HG02763 (cell line): ENCODE data around the gene DNAH17.

Source experiments
- ATAC-seq: cut with Tn5 transposase; IDR thresholded peaks from one replicate; pipeline ENCODE4 v1.9.1; 2021; ENCODE audit warnings: mild to moderate bottlenecking, moderate library complexity; ENCODE audit not compliant: unreplicated experiment

DNAH17 gene

DNA sequence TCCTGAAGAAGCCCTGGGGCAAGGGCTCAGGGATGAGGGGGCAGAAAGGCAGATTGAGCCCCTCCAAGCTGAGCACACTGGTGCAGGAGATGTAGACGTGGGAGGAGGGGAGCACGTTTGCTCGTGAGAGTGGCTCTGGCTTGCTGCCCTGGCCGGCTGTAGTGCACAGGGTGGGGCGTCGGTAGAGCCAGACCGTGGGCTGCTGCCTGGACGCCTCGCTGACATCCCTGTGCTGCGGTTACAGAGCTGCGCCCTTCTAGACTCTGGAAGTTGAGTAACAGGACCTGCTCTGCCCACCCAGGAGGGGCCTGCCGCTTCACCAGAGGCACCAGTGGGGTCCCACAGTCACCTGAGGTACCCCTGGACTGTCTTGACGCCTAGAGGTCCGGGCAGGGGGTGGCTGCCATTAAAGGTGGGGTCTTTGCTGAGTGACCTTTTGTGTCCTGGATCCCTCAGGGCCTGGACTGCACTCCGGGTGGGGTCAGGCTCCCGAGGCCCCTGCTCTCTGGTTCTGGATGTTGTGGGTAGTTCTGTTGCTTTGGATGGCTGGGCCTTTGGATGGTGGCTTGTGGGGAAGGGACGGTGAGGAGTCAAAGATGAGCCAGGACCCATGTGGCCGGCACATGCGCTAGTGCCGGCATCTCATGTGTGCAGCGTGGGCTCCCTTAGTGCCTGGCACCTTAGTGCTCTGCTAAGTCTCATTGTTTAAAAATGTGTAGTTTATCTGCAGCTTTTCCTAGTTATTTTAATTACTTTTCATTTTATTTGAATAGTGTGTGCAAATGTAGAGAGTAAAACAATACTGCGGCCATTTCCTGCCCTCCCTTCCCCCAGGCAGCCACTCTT, 157.0 kb downstream of the DNAH17 start:
- no peak for ATAC-seq

DNA sequence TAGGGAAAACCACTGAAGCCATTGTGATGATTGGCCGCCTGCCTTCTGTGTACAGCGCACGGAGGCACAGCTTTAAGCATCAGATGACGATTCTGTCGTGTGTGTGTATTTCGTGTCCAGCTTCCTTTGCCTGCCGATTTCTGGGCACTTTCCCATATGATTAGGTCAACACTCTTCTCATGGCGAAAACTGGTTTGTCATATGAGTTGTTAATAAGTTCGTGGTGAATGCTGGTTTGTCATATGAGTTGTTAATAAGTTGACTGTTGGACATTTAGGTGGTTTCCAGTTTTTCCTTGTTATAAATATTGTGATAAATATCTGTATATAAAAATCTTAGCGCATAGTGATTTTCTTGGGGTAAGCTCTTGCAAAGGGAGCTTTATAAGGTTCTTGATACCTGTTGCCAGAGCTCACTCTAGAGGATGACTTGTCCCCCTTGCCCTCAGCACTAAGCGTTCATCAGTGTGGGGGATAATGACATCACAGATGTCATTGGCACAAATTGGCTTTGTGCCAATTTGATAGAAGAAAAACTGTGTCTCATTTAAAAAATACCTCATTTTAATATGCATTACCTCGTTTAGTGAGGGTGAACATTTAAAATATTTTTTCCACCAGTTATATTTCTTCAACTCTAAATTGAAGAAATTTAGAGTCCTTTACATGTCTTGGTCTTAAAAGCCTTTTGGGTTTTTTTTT, 158.7 kb downstream of the DNAH17 start:
- ATAC-seq = no peak

DNA sequence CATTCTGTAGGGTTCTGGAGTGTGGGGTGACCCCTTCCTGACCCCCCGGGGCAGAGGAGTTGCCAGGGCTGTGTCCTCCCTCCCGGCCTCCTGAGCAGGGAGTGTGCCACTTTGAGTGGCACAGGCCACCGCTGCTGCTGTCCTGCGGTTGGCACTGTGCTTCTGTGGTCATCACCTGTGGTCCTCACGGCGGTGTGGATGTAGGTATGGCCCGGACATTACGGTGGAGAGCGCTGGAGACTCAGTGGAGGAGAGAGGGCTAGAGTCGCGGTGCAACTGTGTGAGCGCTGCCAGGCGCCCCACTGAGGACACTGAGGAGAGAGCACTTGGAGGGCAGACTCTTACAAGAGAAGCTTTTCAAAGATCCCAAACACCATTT, 159.7 kb downstream of the DNAH17 start:
- no peak for ATAC-seq

DNA sequence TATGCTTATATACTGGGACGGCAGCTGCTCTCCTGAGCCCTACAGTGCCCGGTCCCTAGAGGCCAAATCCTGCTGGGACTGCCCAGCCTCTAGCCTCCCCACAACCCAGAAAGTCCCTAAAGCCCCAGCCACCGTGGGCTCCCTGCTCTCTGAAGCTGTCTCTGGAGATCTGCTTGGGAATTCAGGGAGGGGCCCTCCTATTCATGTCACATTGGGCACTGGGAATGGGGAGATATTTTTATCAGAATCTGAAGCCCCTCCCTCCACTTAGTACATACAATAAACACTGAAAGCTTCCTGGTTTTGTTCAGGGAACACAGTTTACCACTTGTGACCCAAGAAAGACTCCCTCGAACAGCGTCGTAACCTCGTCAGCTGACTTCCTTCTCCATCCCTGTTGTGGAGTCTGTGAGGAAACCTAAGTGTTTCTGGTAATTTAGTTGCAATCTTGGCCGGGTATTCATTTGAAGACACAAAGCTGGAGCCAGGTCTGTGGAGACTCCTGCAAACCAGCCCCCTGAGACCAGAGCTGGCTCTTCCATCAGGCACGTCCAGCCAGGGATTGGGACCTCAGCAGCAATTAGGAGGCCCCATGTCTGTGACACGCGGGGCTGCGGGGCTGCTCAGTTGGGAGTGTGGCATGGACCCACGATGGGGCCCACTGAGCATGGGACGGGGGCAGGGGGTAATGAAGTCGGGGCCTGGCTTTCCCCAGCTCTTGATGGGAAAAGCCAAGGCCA, 160.2 kb downstream of the DNAH17 start:
- no peak for ATAC-seq

DNA sequence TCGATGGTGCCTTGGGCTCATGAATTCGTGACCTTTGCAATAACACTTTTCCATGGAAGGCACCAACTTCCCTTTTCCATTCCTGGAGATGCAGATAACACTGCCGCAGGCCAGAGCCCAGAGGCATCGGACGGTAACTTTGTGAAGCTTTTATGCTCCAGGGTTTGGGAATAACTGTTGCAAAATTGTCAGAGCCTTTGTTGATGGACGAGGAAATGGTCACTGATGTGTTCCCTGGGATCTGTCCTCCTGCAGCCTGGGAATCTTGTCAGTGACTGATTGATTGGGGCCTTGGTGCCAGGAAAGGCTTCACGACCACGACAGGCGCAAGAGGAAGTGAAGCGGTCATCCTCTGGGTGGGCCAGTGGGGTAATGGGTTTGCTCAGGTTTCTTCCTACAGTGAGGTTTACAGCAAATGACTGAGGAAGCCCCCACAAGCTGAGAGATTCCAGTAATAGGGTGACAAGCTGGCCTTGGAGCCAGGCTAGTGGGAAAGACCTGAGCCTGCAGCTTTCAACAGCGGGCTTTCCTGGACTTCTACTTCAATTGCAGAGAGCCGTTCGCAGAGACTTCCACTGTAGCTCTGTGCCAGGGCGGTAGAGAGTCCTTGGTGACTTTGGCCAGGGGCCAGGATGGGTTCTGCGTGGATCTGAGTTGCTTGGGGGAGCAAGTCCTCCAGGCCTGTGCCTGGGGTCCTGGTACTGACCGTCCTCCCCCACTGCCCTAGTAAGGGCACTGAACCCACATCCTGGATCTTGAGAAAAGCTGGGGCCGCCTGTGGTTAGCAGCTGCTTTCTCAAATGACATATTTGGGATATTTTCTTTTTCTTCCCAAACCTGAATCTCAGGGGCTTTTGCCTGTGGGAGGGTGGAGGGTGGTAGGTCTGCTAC, 161.1 kb downstream of the DNAH17 start:
- no peak for ATAC-seq

DNA sequence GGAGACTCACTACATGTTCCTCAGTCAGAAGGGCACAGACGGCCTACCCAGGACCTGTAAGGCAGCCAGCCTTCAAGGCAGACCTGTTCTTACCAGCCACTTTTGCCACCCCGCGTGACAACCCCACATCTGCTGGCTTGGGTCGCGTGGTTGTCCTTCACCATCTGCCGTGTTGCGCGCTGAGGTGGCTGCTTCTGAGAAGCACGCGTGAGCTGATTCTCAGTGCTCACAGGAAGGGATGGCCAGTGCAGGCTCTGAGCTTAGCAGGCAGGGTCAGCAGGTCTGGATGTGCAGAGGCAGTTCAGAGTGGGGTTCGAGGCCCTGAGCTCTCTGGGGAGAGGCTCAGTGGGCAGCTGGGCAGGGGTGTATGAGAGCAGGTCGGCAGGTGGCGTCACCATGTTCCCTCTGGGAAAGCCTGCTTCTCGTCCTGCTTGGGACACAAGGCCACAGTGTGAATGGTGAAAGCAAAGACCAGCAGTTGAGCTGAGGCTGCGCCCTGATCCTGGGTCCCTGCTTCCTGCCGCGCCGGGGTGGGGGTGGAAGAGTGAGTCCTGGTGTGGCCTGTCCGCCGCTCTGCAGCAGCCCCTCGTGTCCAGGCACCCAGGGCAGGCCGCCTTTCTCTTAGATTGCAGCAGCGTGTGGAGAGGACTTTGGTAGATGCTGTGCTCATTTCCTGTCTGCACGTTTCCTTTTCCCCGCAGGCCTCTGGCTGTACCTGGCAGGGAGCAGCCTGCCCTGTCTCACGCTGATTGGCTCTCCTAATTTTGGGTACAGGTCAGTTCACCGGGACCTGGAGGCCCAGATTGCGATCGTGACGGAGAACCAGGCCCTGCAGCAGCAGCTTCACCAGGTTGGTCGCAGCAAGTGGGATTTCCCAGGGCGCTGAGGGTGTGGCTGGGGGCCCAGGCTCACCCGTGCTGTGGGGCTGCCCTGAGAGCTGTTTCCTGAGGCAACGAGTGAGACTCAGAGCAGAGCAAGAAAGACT, 162.7 kb downstream of the DNAH17 start:
- ATAC-seq = no peak

DNA sequence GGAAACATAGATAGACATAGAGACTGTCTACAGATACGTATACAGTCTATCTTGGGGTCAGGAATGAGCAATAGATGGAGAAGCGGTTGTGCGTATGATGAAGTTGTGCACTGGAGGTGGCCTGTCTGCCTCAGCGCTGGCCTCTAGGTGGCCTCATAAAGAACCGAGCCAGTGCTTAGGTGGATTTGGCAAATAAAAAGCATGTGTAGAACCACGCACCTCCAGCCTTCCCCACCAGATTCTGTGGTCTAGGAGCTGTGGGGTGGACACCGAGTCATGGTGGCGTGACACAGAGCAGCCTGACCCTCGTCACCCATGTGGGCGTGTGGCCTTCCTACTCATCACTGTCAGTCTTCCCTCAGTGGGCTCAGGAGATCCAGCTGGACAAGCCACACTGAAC, 164.8 kb downstream of the DNAH17 start:
- ATAC-seq = no peak

DNA sequence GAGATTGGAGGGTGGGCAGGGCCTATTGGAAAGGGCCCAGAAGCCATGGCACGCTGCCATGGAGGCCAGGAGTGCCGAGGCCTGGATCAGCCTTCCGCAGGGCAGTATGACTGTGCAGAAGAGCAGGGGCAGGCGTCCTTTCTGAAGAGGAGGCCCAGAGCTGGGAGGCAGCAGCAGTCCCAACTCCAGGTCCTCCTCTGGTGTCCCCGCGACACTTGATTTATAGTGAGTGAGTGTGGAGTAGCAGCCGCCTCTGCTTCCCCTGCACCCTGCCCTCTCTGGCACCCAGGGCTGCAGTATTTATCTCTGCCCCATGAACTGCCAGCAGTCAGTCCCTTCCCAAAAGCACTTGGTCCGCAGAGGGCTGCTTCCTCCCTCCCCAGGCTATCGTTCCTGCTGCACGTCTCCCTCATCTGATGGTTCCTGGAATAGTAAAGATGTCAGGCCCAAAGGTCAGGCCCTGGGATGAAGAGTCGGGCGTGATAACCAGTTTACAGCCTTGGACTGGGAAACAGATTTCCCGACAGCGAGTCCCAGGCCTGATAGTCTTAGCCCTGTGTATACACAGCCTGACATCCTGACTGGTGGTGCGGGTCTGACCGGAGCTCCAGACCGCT, 165.8 kb downstream of the DNAH17 start:
- no peak for ATAC-seq

DNA sequence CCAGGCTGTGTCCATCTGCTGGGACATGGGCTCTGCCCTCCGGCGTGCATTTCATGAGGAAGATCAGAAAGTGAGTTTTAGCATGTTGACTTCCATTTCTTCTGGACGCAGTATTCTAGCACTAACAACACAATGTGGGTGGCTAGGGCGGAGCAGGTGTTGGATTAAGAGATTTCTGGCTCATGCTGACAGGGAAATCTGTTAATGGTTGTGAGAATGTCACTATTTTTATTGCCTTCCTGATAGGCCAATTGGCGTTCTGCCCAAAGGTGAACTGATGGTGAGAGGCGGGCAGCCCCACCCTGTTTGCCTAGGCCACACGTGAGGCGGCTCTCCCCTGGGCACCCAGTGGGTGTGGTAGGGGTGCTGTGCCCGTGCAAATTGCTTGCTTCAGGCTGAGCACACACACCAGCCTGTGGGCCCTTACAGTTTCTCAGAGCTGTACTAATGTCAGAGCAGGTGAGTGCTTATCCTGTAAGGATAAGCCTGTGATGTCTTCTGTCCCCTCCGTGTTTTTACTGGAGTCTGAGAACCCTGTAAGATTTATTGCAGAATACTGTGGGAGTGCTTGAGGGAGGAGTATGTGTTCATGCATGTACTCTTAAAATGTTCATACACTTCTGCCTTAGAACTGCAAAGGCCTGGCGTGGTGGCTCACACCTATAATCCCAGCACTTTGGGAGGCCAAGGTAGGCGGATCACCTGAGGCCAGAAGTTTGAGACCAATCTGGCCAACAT, 167.8 kb downstream of the DNAH17 start:
- ATAC-seq = no peak

DNA sequence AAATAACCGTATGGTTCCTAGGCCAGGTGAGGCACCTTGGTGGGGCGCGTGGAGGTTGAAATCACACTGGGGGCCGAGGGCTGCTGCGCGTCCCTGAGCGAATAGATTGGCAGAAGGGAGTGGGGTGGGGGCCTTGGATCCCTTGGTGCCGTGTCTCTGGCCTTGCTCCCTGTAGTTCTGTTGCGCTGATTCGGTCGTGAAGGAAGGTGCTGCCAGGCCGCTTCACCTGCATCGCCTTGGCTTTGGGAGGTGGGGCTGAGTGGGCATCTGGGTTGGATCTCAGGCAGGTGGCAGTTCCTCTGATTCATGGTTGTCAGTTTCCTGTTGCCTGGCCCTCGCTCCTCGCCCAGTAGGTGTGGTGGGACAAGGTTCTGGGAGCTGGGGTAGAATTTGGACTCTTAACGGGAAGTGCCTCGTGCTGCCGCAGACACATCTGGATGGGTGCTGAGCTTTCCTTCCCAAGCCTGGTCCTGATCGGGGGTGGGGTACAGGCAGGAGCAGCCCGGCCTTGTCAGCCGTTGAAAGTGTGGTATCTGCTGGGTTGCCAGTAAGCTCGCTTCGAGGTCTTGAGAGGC, 168.6 kb downstream of the DNAH17 start:
- no peak for ATAC-seq

DNA sequence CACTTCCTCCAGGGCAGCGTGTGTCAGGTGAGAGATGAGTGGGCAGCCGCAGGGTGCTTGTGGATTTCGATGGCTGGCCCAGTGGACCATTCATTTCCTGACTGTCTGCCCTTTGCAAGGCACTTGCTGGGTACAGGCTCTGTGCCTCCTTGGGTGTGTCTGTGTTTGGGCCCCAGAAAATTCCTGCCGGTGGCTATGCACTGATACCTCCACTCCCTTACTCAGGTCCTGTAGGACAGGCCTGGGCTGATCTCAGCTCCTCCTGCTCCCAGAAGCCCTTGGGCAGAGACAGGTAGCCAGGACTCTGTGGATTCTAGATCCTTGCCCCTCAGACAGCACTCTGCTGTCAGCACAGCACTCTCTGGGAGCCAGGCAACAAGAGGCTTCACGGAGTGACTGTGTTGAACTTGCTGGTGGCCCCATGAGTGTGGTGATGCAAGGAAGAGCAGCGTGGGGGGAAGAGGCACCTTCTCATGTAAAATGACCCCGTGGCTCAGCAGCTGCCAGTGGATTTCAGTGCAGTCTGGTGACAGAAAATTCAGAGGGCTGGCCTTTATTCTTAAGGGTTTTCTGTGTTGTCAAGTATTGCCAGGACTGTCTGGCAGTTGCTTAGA, 169.7 kb downstream of the DNAH17 start:
- no peak for ATAC-seq

DNA sequence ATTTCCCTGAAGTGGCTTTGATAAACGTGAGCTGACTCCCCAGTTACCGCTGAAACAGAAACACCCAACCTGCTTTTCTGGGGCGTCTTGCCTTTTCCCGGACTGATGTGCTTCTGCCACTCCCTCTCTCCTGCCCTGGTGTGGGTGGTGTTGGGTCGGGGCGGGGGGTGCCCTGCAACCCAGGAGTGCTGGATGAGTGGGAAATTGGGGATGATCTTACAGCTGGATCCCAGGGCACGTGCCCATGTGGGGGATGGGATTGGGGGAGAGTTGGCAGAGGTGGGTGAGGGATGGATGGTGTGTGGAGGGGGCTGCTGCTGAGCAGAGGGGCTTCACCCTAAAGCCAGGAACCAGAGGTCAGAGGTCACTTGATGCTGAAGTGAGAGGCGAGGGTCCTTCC, 170.3 kb downstream of the DNAH17 start:
- ATAC-seq = no peak

DNA sequence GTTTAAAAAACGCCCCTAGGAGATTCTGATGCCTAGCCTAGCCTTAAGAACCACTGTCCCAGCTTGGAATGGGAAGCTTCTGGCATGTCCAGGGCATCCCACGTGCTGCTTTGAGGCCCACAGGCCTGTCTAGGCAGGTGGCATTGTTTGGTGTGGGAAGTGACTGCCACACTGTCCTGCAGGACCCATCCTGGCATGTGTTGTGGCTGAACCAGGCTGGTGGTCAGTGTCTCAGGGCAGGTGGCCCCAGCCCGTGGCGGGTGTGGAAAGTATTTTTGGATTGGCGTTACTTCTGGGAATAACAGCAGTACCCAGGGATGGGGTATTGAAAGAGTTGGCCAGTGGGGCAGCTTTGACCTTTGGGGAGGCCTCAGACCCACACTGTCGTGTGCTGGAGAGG, 170.8 kb downstream of the DNAH17 start:
- no peak for ATAC-seq

DNA sequence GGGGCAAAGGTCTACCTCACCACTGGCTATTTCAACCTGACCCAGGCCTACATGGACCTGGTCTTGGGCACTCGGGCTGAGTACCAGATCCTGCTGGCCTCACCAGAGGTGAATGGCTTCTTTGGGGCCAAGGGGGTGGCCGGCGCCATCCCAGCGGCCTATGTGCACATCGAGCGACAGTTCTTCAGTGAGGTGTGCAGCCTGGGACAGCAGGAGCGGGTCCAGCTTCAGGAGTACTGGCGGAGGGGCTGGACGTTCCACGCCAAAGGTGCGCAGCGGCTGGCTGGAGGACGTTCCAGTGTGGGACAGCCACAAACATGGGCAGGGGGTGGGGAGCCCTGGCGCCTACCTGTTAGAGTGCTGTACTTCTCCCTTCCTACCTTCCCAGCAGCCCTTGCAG, 173.4 kb downstream of the DNAH17 start:
- ATAC-seq = no peak

DNA sequence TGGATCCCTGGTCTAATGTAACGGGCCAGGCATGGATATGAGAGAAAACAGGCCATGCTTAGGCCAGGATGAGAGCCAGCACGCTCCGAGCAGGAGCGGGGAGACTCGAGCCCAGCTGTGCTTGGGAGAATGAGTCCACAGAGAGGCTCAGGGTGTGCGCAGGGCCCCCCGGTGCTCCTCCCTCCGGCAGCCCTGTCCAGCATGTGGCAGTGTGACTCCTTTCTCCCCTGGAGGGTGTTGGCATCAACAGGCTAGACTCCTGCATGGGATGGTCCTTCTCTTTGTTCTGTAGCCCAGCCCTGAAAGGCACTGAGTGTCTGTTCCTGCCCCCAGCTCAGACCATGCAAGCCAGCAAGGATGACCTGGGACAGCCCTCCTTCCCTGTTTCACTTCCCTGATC, 175.3 kb downstream of the DNAH17 start:
- no peak for ATAC-seq

DNA sequence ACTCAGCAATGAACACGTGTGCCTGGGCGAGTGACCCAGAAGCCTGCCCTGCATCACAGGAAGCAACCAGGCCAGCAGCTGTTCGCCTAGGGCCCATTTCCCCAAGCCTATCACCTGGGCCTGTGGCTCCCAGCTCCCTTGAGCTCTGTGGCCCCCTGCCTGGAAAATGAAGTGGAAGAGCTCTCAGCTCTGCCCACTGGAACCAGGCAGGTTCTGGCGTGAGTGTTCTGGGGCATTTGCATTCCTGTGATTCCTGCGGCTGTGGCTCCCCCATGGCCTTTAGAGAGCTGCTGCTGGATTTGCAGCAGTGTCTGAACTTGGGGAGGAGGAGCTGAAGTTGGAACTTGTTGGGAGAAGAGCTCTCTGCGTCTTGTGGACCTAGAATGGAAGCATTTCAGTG, 175.9 kb downstream of the DNAH17 start:
- ATAC-seq = no peak

DNA sequence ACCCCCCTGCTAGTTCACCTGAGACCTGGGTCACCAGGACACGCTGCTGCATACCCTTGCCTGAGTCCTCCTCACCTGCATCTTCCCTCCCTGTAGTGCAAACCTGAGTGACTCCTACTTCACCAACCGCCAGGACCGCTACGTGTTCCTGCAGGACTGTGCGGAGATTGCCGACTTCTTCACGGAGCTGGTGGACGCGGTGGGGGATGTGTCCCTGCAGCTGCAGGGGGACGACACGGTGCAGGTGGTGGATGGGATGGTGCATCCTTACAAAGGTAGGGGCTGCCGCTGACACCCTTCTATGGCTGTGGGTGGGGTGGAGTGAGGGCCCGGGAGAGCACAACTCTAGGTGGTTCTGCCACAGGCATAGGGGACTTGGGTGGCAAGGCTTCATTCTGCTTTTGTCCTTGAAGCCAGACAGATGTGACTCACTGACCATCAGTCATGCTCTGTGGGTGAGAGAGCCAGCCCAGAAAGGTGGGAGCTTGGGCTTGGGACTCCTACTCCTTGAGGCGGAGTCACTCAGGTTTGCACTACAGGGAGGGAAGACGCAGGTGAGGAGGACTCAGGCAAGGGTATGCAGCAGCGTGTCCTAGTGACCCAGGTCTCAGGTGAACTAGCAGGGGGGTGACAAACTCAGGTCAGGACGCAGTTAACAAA, 176.5 kb downstream of the DNAH17 start:
- no peak for ATAC-seq
